ENCODE measurements around the gene FLAD1.

- TF ChIP-seq POLR2A (IDR thresholded peaks at IDR 0.05) (peak; percentile 44 to 61), CTCF (IDR thresholded peaks at IDR 0.05) (no peak), EP300 (IDR thresholded peaks at IDR 0.05) (peak in 1 of 4 donors; percentile 1)
Measured at GRCh38 chr1:154955718-154956543, 27.2 kb upstream of the FLAD1 start, which contains the start of gene PBXIP1.
